Fibroblast of mammary gland (primary cell): ENCODE measurements around the gene GJD3.

Source experiments
- DNase-seq: peaks from one replicate; pipeline ENCODE4 v3.0.0-alpha.2; 2010; ENCODE audit warnings: low read depth
- H3K4me3 ChIP-seq: 2 replicates; pipeline ENCODE4 v1.5.1; 2011; ENCODE audit warnings: low read depth, mild to moderate bottlenecking, low read length, moderate library complexity; ENCODE audit not compliant: control insufficient read depth
- TF ChIP-seq, protein P1 (sequence below): conservative IDR thresholded peaks from 2 replicates; pipeline ENCODE4 v1.5.1; 2011; ENCODE audit warnings: low read depth, low read length, inconsistent platforms; ENCODE audit not compliant: control insufficient read depth, insufficient read depth

Gene GJD3

DNA sequence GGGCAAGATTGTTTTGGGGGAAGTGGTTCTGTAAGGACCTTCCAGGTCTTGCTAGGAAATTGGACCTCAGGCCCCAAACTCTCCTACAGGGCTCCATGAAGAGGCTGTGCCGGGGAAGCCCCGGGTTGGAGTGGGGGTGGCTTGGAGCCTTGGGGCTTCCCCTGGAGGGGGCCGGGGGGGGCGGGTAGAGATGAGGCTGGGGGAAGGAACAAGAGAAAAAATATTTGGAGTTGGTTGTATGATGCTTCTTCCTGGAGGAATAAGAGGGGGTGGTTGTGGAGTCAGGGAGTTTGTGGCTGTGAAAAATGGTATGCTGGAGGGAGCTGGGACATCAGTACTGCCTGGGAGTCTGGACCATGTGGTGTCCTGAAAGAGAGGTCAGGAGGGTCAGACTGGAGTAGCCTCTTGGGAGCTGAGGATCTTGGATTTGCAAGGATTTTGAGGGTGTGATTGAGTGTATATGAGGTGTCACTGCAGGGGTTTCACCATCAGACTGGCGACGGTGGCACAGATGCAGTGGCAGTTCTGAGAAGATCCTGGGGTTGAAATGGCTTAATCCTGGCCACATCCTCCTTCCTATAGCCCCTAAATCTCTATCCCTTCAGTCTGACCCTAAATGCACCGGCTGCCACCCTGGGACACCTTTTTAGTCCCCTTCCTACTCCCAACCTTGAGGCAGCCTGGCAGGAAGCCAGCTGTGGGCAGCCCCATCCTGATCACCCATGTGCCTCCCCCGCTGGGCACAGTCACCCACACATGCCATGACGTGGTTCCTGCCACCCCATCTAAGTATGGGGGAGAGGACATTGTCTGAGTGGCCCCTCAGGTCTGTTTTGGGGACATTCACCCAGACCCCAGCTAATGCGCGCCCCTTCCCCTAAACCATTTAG is 44.6 kb downstream of the GJD3 start:
- TF ChIP-seq, protein P1, sequence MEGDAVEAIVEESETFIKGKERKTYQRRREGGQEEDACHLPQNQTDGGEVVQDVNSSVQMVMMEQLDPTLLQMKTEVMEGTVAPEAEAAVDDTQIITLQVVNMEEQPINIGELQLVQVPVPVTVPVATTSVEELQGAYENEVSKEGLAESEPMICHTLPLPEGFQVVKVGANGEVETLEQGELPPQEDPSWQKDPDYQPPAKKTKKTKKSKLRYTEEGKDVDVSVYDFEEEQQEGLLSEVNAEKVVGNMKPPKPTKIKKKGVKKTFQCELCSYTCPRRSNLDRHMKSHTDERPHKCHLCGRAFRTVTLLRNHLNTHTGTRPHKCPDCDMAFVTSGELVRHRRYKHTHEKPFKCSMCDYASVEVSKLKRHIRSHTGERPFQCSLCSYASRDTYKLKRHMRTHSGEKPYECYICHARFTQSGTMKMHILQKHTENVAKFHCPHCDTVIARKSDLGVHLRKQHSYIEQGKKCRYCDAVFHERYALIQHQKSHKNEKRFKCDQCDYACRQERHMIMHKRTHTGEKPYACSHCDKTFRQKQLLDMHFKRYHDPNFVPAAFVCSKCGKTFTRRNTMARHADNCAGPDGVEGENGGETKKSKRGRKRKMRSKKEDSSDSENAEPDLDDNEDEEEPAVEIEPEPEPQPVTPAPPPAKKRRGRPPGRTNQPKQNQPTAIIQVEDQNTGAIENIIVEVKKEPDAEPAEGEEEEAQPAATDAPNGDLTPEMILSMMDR: no peak
- H3K4me3 ChIP-seq: peak overlapping the region; percentile 73
- DNase-seq: peak; percentile 52

DNA sequence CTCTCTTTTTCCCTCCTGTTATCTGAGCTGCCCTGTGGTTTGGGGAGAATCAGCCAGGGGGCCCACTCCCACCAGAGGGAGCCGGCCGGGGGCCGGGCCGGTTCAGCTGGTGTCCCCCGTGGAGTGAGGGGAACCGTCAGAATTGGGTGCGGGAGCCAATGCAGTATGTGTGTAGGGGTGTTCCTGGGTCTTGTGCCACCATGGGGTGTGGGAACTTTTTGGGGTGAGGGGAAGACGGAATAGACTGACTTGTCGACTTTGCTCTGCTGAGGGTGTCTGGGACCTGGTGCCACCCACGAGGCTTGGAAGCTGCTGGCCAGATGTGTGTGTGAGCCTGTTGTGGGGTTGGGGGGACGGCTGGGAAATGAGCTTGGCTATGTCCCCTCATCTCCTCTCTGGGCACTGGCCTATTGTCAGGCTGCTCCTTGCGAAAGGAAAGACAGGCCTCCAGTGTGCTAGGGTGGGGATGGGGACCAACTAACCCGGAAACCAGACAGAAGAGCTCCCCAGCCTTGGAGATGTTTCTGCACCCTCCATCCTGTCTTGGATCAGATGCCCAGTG is 45.6 kb downstream of the GJD3 start:
- TF ChIP-seq, protein P1: no peak
- DNase-seq: no peak
- peak overlapping the region; percentile 73 for H3K4me3 ChIP-seq

GRCh38 chr17:40317880-40318829 is 46.4 kb downstream of the GJD3 start:
- peak; percentile 93 for DNase-seq
- TF ChIP-seq, protein P1: no peak
- peak overlapping the region; percentile 73 for H3K4me3 ChIP-seq

DNA sequence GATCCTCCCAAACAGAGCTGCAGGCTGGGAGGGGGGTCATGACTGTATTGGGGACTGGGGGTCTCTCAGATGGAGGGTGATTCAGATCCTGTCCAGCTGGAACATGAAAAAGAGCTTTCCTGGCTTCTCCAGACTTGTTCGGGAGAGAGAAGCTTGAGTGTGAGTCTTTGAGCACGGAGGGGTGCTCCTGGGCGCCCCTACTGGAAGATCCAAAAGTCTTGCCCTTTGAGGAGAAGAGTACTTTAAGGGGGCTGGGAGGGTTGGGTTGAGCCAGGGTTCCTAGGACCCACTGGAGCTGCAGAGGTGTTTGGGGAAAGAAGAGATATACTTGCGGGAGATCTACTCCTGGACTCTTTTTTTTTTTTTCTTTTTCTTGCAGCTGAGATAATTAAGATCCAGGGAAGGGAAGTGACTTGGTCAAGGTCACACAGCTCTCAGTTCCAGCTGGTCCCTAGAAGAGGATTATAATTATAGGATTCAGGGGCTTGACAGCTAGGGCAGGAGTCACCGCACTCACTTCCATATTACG is 47.1 kb downstream of the GJD3 start:
- H3K4me3 ChIP-seq: peak overlapping the region; percentile 73
- TF ChIP-seq, protein P1: peak; percentile 59
- peak; percentile 71 for DNase-seq

- TF ChIP-seq, protein P1: no peak
- peak overlapping the region; percentile 17 for H3K4me3 ChIP-seq
- DNase-seq: peak; percentile 77
Measured at GRCh38 chr17:40316571-40317344, 47.8 kb downstream of the GJD3 start.
